Prostate gland (tissue), 2 donors: ENCODE results near the gene SYNE1. TPM values are rescaled to one million over a fixed set of nuclear protein-coding genes. Genes with fewer than 3 reads are reported as not detected.

ENCODE experiments used
- DNase-seq: peaks from one replicate; pipeline ENCODE4 v3.0.0-alpha.2; 2019; ENCODE audit warnings: low spot score
- H3K27ac ChIP-seq, 2 donors: fragments of 200-600 bp; sonication (generic); 2 replicates each; pipeline ENCODE4 v1.5.1; 2017 to 2019
- H3K27me3 ChIP-seq: fragments of 200-600 bp; sonication (generic); replicated peaks from 2 replicates; pipeline ENCODE4 v1.5.1; 2019; ENCODE audit not compliant: insufficient read depth
- H3K36me3 ChIP-seq, 2 donors: fragments of 200-600 bp; sonication (generic); 1 replicate in 1 of 2; 2 replicates in 1 of 2; pipeline versions ENCODE4 v1.5.1 to v1.8.1; 2017 to 2019
- H3K4me1 ChIP-seq: fragments of 200-600 bp; sonication (generic); replicated peaks from 2 replicates; pipeline ENCODE4 v1.5.1; 2019
- H3K4me3 ChIP-seq, 2 donors: fragments of 200-600 bp; sonication (generic); 2 replicates each; pipeline ENCODE4 v1.5.1; 2017 to 2019
- H3K9me3 ChIP-seq: fragments of 200-600 bp; sonication (generic); 2 replicates; pipeline ENCODE4 v1.5.1; 2017
- CTCF ChIP-seq, 4 experiments: fragments of 200-600 bp in 2 of 4; fragments of 450-650 bp in 2 of 4; sonication (generic) in 2 of 4; IDR thresholded peaks; 1 replicate in 3 of 4; 2 replicates in 1 of 4; pipeline ENCODE4 v1.5.1; 2016 to 2019; ENCODE audit warnings: antibody characterized with exemption in 4 of 4, mild to moderate bottlenecking in 2 of 4, moderate library complexity in 2 of 4
- POLR2A ChIP-seq: fragments of 450-650 bp; IDR thresholded peaks from one replicate; pipeline ENCODE4 v1.6.1; 2016; ENCODE audit warnings: antibody characterized with exemption, mild to moderate bottlenecking
- POLR2AphosphoS5 ChIP-seq: sonication (generic); formaldehyde crosslinking; IDR thresholded peaks from one replicate; pipeline ENCODE4 v1.6.1; 2017; ENCODE audit warnings: antibody characterized with exemption
- WGBS: methylation state at CpG from one replicate; pipeline ENCODE4 v1.1.5; 2018; 5-methylcytosine and 5-hydroxymethylcytosine counted together
- intact Hi-C: fragments of 100-400 bp; cut with DNase I; formaldehyde crosslinking; loops from one replicate; pipeline ENCODE4 v1.14.2; 2022
- total RNA-seq, 2 donors: library from RNA; depleted of rRNA; stranded (reverse); fragments of >200 nt; gene quantifications; one replicate each; pipeline ENCODE4 v1.1.0, GENCODE V29; 2016

Gene SYNE1
- total RNA-seq, 2 donors from 2014 or later: 36.5 to 154 TPM

GRCh38 chr6:152166497-152166896 is 470.7 kb downstream of the SYNE1 start:
- H3K4me3 ChIP-seq: no peak overlapping the region
- no peak overlapping the region for H3K27ac ChIP-seq
- no peaks in the 10 kb centered on the region for H3K4me1 ChIP-seq
- no peak for TF ChIP-seq POLR2A
- TF ChIP-seq POLR2AphosphoS5: no peak
- TF ChIP-seq CTCF (IDR thresholded peaks at IDR 0.05): no peak
- WGBS: 86% methylated on average over 4 of the region's 4 CpGs
- no peaks in the 10 kb centered on the region for H3K27me3 ChIP-seq
- H3K9me3 ChIP-seq: no peaks in the 10 kb centered on the region
- no peaks in the 10 kb centered on the region for H3K36me3 ChIP-seq
- no peak for DNase-seq
- intact Hi-C loops: no loop called here

- Histone ChIP-seq H3K4me3 (no peak overlapping the region), H3K4me1 (no peaks in the 10 kb centered on the region), H3K27ac (no peak overlapping the region), H3K27me3 (no peaks in the 10 kb centered on the region), H3K9me3 (no peaks in the 10 kb centered on the region), H3K36me3 (no peaks in the 10 kb centered on the region)
- no peak for TF ChIP-seq CTCF (IDR thresholded peaks at IDR 0.05)
- TF ChIP-seq POLR2AphosphoS5: no peak
- TF ChIP-seq POLR2A: no peak
- DNase-seq: no peak
- 86% methylated on average over 5 of the region's 5 CpGs for WGBS
- intact Hi-C loops: no loop called here
These were observed 472.2 kb downstream of the SYNE1 start for GRCh38 chr6:152164957-152165356.

- Histone ChIP-seq H3K4me1 (no peaks in the 10 kb centered on the region), H3K36me3 (no peaks in the 10 kb centered on the region), H3K9me3 (no peaks in the 10 kb centered on the region), H3K27me3 (no peaks in the 10 kb centered on the region), H3K27ac (no peak overlapping the region), H3K4me3 (no peak overlapping the region)
- intact Hi-C loops: no loop called here
- no peak for TF ChIP-seq POLR2A
- no peak for TF ChIP-seq POLR2AphosphoS5
- TF ChIP-seq CTCF (IDR thresholded peaks at IDR 0.05): no peak
- no peak for DNase-seq
These were observed 475.7 kb downstream of the SYNE1 start for GRCh38 chr6:152161501-152161900.

- TF ChIP-seq CTCF (IDR thresholded peaks at IDR 0.05) (no peak), POLR2AphosphoS5 (no peak), POLR2A (no peak)
- no peaks in the 10 kb centered on the region for H3K9me3 ChIP-seq
- peaks cover 0 to 3% of the 10 kb centered on the region in 2 donors for H3K36me3 ChIP-seq
- WGBS: 83% methylated on average over 3 of the region's 3 CpGs
- H3K4me1 ChIP-seq: no peaks in the 10 kb centered on the region
- H3K27ac ChIP-seq: no peak overlapping the region
- no peaks in the 10 kb centered on the region for H3K27me3 ChIP-seq
- intact Hi-C loops: no loop called here
- H3K4me3 ChIP-seq: no peak overlapping the region
- DNase-seq: no peak
These were observed 476.8 kb downstream of the SYNE1 start for GRCh38 chr6:152160346-152160745.

- Histone ChIP-seq H3K36me3 (peaks cover 0 to 3% of the 10 kb centered on the region in 2 donors), H3K27ac (no peak overlapping the region), H3K27me3 (no peaks in the 10 kb centered on the region), H3K4me3 (no peak overlapping the region), H3K4me1 (no peaks in the 10 kb centered on the region), H3K9me3 (no peaks in the 10 kb centered on the region)
- WGBS: 87% methylated on average over 8 of the region's 8 CpGs
- intact Hi-C loops: no loop called here
- DNase-seq: no peak
- TF ChIP-seq POLR2AphosphoS5 (no peak), POLR2A (no peak), CTCF (IDR thresholded peaks at IDR 0.05) (no peak)
These were observed 481.4 kb downstream of the SYNE1 start for GRCh38 chr6:152155792-152156191.
